Measurements from ENCODE around the gene DOK1.

DNA sequence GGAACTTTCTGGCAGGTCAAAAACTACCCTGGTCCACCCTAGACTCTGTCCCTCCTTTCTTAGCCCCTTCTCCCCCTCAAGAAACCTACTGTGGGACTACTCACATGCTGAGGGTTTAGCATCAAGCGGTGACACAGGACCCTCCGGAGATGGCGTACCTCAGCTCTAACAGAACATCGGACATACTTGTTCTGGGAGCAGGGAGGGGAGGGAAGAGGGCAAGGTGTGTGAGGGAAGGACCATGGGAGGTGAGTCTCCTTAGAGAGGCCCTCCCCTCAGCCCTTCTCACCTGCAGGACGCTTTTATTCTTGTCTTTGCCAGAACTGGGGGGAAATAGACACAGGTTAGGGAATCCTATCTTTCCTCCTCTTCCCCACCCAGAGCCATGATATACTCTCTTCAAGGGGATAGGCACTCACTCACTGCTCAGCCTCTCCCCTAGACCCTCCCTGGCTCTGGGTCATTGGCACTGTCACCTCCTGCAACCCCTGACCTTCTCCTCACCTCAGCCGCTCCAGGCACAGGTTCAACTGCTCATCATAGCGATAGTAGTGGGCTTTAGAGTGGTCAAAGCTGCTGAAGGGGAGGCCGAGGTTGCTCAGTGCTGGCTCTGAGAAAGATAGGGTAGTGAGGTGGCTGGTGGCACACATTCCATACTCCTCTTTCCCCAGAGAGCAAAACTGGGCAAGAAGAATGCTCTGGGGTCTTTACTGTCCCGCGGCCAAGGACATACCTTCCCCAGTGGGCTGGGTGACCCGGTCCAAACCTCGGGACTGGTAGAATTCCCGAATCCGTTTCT, 48.9 kb upstream of the DOK1 start:
- TF ChIP-seq POLR2A (IDR thresholded peaks at IDR 0.05) (no peak), POLR2AphosphoS5 (IDR thresholded peaks at IDR 0.05) (no peak)
- TF ChIP-seq, protein P1, sequence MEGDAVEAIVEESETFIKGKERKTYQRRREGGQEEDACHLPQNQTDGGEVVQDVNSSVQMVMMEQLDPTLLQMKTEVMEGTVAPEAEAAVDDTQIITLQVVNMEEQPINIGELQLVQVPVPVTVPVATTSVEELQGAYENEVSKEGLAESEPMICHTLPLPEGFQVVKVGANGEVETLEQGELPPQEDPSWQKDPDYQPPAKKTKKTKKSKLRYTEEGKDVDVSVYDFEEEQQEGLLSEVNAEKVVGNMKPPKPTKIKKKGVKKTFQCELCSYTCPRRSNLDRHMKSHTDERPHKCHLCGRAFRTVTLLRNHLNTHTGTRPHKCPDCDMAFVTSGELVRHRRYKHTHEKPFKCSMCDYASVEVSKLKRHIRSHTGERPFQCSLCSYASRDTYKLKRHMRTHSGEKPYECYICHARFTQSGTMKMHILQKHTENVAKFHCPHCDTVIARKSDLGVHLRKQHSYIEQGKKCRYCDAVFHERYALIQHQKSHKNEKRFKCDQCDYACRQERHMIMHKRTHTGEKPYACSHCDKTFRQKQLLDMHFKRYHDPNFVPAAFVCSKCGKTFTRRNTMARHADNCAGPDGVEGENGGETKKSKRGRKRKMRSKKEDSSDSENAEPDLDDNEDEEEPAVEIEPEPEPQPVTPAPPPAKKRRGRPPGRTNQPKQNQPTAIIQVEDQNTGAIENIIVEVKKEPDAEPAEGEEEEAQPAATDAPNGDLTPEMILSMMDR (IDR thresholded peaks at IDR 0.05 in 8 of 11, conservative IDR thresholded peaks at IDR 0.05 in 3 of 11), result no peak
